Ishikawa (cell line): ENCODE data around the gene MAP10.

ENCODE experiments used
- CEBPB ChIP-seq: IDR thresholded peaks from 2 replicates; pipeline ENCODE4 v1.6.1; 2012
- FOXM1 ChIP-seq: IDR thresholded peaks from 2 replicates; pipeline ENCODE4 v1.6.1; 2012; ENCODE audit warnings: low read depth, borderline replicate concordance
- MAX ChIP-seq: IDR thresholded peaks from 2 replicates; pipeline ENCODE4 v1.6.1; 2012
- RAD21 ChIP-seq: IDR thresholded peaks from 2 replicates; pipeline ENCODE4 v1.6.1; 2012; ENCODE audit warnings: low read depth
- REST ChIP-seq: IDR thresholded peaks from 2 replicates; pipeline ENCODE4 v1.6.1; 2012; ENCODE audit warnings: low read depth, mild to moderate bottlenecking
- TAF1 ChIP-seq: IDR thresholded peaks from 2 replicates; pipeline ENCODE4 v1.6.1; 2012; ENCODE audit warnings: low read depth, mild to moderate bottlenecking
- TCF12 ChIP-seq: IDR thresholded peaks from 2 replicates; pipeline ENCODE4 v1.6.1; 2012; ENCODE audit warnings: low read depth
- TEAD4 ChIP-seq: IDR thresholded peaks from 2 replicates; pipeline ENCODE4 v1.6.1; 2012
- USF1 ChIP-seq: IDR thresholded peaks from 2 replicates; pipeline ENCODE4 v1.6.1; 2012
- YY1 ChIP-seq: IDR thresholded peaks from 2 replicates; pipeline ENCODE4 v1.6.1; 2012; ENCODE audit warnings: low read depth
- ZBTB7A ChIP-seq: IDR thresholded peaks from 2 replicates; pipeline ENCODE4 v1.6.1; 2012; ENCODE audit warnings: low read depth

- TF ChIP-seq YY1: no peak
- TF ChIP-seq TAF1: no peak
- no peak for TF ChIP-seq RAD21
- no peak for TF ChIP-seq REST
- no peak for TF ChIP-seq MAX
- no peak for TF ChIP-seq CEBPB
- no peak for TF ChIP-seq TEAD4
- TF ChIP-seq TCF12: no peak
- TF ChIP-seq FOXM1: no peak
- no peak for TF ChIP-seq USF1
- TF ChIP-seq ZBTB7A: no peak
Observed at GRCh38 chr1:232820431-232820830, 15.2 kb downstream of the MAP10 start.
